Activated naive CD8-positive, alpha-beta T cell treated with anti-CD3 and anti-CD28 coated beads for 36 hours (primary cell): ENCODE results near the gene PAAF1. TPM values are rescaled to one million over a fixed set of nuclear protein-coding genes. Genes with fewer than 3 reads are reported as not detected.
"Not testable (repeated sequence)": the region's sequence is repeated elsewhere in the genome, so short reads cannot be mapped to it uniquely, and the experiment has no call there.

Experiments
- DNase-seq: peaks from one replicate; pipeline ENCODE4 v3.0.0; 2021
- H3K27ac Mint-ChIP-seq: one replicate; pipeline ENCODE4 v1.8.0; 2022; ENCODE audit warnings: mild to moderate bottlenecking, moderate library complexity, mixed read lengths
- H3K27me3 Mint-ChIP-seq: one replicate; pipeline ENCODE4 v1.8.0; 2022; ENCODE audit warnings: mild to moderate bottlenecking, mixed read lengths
- H3K36me3 Mint-ChIP-seq: one replicate; pipeline ENCODE4 v1.8.0; 2021; ENCODE audit warnings: mild to moderate bottlenecking, mixed read lengths
- H3K4me1 Mint-ChIP-seq: one replicate; pipeline ENCODE4 v1.8.0; 2021; ENCODE audit warnings: mixed read lengths
- H3K4me3 Mint-ChIP-seq: one replicate; pipeline ENCODE4 v1.8.0; 2022; ENCODE audit warnings: mild to moderate bottlenecking, moderate library complexity, mixed read lengths
- H3K9me3 Mint-ChIP-seq: one replicate; pipeline ENCODE4 v1.8.0; 2022; ENCODE audit warnings: mixed read lengths
- total RNA-seq, 2 experiments: library from RNA; stranded (reverse); gene quantifications; one replicate each; pipeline ENCODE4 v1.2.3, GENCODE V29; 2021

PAAF1 gene
- total RNA-seq, 2 experiments from 2014 or later = 33.6 to 33.8 TPM

DNA sequence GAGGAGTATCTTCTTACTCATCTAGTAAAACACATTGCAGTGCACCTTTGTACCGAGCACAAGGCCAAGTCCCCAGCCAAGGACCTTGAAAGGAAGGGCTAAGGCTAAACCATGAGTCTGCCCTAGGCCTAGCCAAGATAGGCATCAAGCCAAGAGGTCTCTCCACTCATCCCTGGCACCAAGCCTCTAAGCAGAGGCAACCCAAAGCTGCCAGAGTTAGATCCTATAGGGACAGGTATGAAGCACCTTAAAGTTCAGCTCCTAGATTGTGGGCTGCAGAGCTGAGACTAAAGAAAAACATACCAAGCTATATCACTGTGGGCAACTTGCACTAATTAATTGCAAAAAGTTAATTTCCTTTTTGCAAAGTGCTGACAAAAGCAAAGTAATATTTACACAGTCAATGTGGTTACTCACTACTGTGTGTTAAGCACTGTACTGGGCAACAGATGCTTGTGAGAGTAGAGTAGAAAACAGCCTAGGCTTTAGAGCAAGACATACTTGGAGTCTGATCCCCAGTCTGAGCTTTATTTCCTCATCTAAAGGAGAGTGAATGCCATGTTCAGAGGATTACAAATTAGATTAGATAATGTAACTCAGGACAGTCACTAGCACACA, 7.4 kb upstream of the PAAF1 start:
- no peak for DNase-seq
- H3K4me3 Mint-ChIP-seq = no peak overlapping the region
- peak overlapping the region; percentile 16 for H3K27ac Mint-ChIP-seq
- no peaks in the 10 kb centered on the region for H3K9me3 Mint-ChIP-seq
- H3K4me1 Mint-ChIP-seq = peaks cover 5% of the 10 kb centered on the region
- no peaks in the 10 kb centered on the region for H3K27me3 Mint-ChIP-seq
- H3K36me3 Mint-ChIP-seq = peaks cover 28% of the 10 kb centered on the region

GRCh38 chr11:73870261-73870660, 6.5 kb upstream of the PAAF1 start:
- Mint-ChIP-seq H3K4me3 (no peak overlapping the region), H3K27ac (no peak overlapping the region), H3K36me3 (peaks cover 34% of the 10 kb centered on the region), H3K9me3 (no peaks in the 10 kb centered on the region), H3K27me3 (no peaks in the 10 kb centered on the region), H3K4me1 (peaks cover 13% of the 10 kb centered on the region)
- no peak for DNase-seq

DNA sequence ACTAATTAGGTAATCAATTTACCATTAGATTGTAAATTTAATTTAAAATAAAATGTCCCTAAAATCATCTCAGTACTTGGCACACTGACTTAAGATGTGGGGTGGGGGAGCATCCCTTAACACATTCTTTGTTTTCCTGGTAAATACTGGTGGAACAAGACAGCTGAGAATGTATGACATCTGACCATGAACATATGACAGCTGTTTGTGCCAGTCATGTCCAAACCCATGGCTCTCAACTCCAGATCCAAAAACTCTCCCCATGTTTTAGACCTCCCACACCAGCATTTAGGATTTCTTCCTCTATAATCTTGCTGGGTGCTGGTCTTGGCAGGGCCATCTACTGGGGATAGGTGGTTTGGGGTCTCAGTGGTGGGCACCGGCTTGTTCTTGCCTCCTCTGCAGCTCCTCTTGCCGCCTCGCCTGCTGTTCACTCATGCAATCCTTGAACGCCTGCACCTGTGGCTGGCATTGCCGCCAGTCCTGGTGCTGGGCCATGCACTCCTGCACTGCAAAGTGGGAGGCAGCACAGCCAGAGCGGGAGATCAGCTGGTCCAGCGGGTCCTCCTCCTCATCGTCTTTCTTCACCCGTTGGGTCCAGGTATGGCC, 3.9 kb upstream of the PAAF1 start:
- DNase-seq = no peak
- peaks cover 23% of the 10 kb centered on the region for H3K4me1 Mint-ChIP-seq
- H3K9me3 Mint-ChIP-seq = no peaks in the 10 kb centered on the region
- H3K27me3 Mint-ChIP-seq = no peaks in the 10 kb centered on the region
- H3K27ac Mint-ChIP-seq = no peak overlapping the region
- peaks cover 48% of the 10 kb centered on the region for H3K36me3 Mint-ChIP-seq
- no peak overlapping the region for H3K4me3 Mint-ChIP-seq

- no peaks in the 10 kb centered on the region for H3K27me3 Mint-ChIP-seq
- no peaks in the 10 kb centered on the region for H3K9me3 Mint-ChIP-seq
- peaks cover 48% of the 10 kb centered on the region for H3K36me3 Mint-ChIP-seq
- peak overlapping the region; percentile 99 for H3K27ac Mint-ChIP-seq
- no peak for DNase-seq
- peak overlapping the region; percentile 100 for H3K4me3 Mint-ChIP-seq
- H3K4me1 Mint-ChIP-seq = peaks cover 32% of the 10 kb centered on the region
Measured at GRCh38 chr11:73875380-73875779, 1.4 kb upstream of the PAAF1 start.

DNA sequence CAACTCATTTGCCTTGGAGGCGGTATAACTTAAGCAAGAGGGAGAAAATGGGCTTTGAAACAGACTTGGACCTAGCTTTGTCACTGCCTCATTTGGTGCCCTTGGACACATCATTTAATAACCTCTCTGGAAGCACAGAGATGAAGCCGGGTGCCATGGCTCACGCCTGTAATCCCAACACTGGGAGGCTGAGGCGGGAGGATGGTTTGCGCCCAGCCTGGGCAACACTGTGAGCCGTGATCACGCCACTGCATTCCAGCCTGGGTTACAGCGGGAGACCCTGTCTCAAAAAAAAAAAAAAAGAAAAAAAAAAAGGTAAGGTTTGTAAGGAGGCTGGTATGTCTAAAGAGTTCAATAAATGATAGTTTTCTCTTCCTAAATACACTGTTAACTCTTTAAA, 959 bp upstream of the PAAF1 start:
- peak overlapping the region; percentile 99 for H3K27ac Mint-ChIP-seq
- H3K4me3 Mint-ChIP-seq = peak overlapping the region; percentile 100
- no peak for DNase-seq
- peaks cover 47% of the 10 kb centered on the region for H3K36me3 Mint-ChIP-seq
- H3K27me3 Mint-ChIP-seq = no peaks in the 10 kb centered on the region
- peaks cover 31% of the 10 kb centered on the region for H3K4me1 Mint-ChIP-seq
- H3K9me3 Mint-ChIP-seq = no peaks in the 10 kb centered on the region

GRCh38 chr11:73878771-73879170, 2.0 kb downstream of the PAAF1 start:
- DNase-seq = no peak
- H3K27me3 Mint-ChIP-seq = no peaks in the 10 kb centered on the region
- no peak overlapping the region for H3K27ac Mint-ChIP-seq
- peak overlapping the region; percentile 7 for H3K4me3 Mint-ChIP-seq
- peaks cover 34% of the 10 kb centered on the region for H3K36me3 Mint-ChIP-seq
- H3K4me1 Mint-ChIP-seq = peaks cover 30% of the 10 kb centered on the region
- H3K9me3 Mint-ChIP-seq = no peaks in the 10 kb centered on the region

GRCh38 chr11:73880449-73880848, 3.6 kb downstream of the PAAF1 start:
- DNase-seq, H3K4me3 Mint-ChIP-seq, H3K27me3 Mint-ChIP-seq, H3K9me3 Mint-ChIP-seq, H3K27ac Mint-ChIP-seq: not testable (repeated sequence)
- Mint-ChIP-seq H3K36me3 (peaks cover 23% of the 10 kb centered on the region), H3K4me1 (peaks cover 20% of the 10 kb centered on the region)

- Mint-ChIP-seq H3K36me3 (peaks cover 14% of the 10 kb centered on the region), H3K4me3 (no peak overlapping the region)
- no peak for DNase-seq
Measured at GRCh38 chr11:73883856-73884255, 7.1 kb downstream of the PAAF1 start.

GRCh38 chr11:73888244-73888643, 11.4 kb downstream of the PAAF1 start:
- no peak overlapping the region for H3K27ac Mint-ChIP-seq
- no peaks in the 10 kb centered on the region for H3K9me3 Mint-ChIP-seq
- H3K4me1 Mint-ChIP-seq = peaks cover 5% of the 10 kb centered on the region
- H3K36me3 Mint-ChIP-seq = peaks cover 11% of the 10 kb centered on the region
- H3K4me3 Mint-ChIP-seq = no peak overlapping the region
- H3K27me3 Mint-ChIP-seq = no peaks in the 10 kb centered on the region
- DNase-seq = no peak

More at GRCh38 chr11:73883856-73884255, 7.1 kb downstream of the PAAF1 start:
- Mint-ChIP-seq H3K9me3 (no peaks in the 10 kb centered on the region), H3K27ac (no peak overlapping the region), H3K4me1 (peaks cover 8% of the 10 kb centered on the region), H3K27me3 (no peaks in the 10 kb centered on the region)

GRCh38 chr11:73889019-73889418, 12.2 kb downstream of the PAAF1 start:
- Mint-ChIP-seq H3K27me3 (no peaks in the 10 kb centered on the region), H3K27ac (no peak overlapping the region), H3K4me3 (no peak overlapping the region), H3K4me1 (peaks cover 3% of the 10 kb centered on the region), H3K9me3 (no peaks in the 10 kb centered on the region), H3K36me3 (peaks cover 7% of the 10 kb centered on the region)
- no peak for DNase-seq

DNA sequence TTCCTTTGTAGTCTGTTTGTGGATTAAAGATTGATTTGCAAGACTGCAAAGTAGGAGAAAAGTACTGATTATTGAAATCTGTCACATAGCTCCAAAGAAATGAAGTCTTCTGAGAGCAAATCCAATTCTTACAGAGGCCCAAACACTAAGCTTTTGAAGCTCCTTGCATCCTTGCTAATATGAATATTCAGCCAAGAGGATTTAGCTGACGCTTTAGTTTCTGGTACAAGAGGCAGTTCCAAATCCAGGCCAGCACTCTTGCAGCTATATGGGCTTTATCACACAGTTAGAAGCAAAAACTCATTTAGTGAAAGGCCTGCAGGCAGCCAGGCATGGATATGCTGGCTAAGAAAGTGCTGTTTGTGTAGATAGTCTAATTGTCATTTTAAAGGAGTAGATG, 12.7 kb downstream of the PAAF1 start:
- Mint-ChIP-seq H3K27ac (no peak overlapping the region), H3K4me1 (peaks cover 3% of the 10 kb centered on the region), H3K9me3 (no peaks in the 10 kb centered on the region), H3K4me3 (no peak overlapping the region), H3K27me3 (no peaks in the 10 kb centered on the region), H3K36me3 (peaks cover 7% of the 10 kb centered on the region)
- no peak for DNase-seq

DNA sequence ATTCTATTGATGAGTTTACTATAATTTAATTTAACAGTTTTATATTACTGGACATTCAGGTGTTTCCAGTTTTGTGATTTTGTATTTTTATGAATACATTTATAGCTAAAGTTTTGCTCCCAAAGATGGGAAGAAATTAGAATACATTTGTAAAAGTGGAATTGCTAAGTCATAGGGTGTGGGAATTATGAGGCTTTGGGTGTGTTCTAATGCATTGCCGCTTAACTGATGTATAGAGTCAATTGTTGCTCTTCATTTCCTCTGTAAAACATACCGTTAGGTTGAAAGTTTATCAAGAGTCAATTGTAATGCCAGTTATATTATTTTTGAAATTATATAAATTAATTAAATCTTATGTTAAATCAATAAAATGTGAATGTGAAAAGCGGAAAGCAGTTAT, 16.2 kb downstream of the PAAF1 start:
- H3K27ac Mint-ChIP-seq = no peak overlapping the region
- H3K27me3 Mint-ChIP-seq = no peaks in the 10 kb centered on the region
- H3K9me3 Mint-ChIP-seq = no peaks in the 10 kb centered on the region
- no peak overlapping the region for H3K4me3 Mint-ChIP-seq
- DNase-seq = no peak
- H3K4me1 Mint-ChIP-seq = peaks cover 2% of the 10 kb centered on the region
- H3K36me3 Mint-ChIP-seq = peaks cover 4% of the 10 kb centered on the region

DNA sequence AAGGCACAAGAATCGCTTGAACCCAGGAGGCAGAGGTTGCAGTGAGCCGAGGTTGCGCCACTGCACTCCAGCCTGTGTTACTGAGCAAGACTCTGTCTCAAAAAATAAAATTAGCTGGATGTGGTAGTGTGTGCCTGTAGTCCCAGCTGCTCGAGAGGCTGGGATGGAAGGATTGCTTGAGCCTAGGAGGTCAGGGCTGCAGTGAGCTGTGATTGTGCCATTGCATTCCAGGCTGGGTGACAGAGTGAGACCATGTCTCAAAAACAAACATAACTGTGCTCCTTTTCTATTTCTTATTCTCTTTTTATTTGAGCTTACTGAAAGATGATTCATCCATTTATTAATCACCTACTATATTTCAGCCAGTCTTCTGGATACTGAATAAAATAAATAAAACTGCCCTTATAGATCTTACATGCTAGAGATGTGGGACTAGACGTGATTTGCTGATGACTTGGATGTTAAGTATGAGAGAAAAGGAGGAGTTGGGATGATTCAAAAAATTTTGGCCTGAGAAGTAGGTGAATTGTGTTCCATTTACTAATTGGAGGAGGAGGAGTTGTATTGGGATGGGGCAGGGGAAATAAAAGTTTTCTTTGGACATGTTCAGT, 18.0 kb downstream of the PAAF1 start:
- H3K27me3 Mint-ChIP-seq = no peaks in the 10 kb centered on the region
- DNase-seq = no peak
- H3K4me3 Mint-ChIP-seq = no peak overlapping the region
- H3K9me3 Mint-ChIP-seq = no peaks in the 10 kb centered on the region
- H3K36me3 Mint-ChIP-seq = peaks cover 5% of the 10 kb centered on the region
- no peaks in the 10 kb centered on the region for H3K4me1 Mint-ChIP-seq
- H3K27ac Mint-ChIP-seq = no peak overlapping the region

- DNase-seq = no peak
- H3K36me3 Mint-ChIP-seq = peaks cover 8% of the 10 kb centered on the region
- no peak overlapping the region for H3K4me3 Mint-ChIP-seq
- no peaks in the 10 kb centered on the region for H3K4me1 Mint-ChIP-seq
- no peak overlapping the region for H3K27ac Mint-ChIP-seq
- H3K9me3 Mint-ChIP-seq = no peaks in the 10 kb centered on the region
- no peaks in the 10 kb centered on the region for H3K27me3 Mint-ChIP-seq
Measured at GRCh38 chr11:73902303-73902702, 25.5 kb downstream of the PAAF1 start.

GRCh38 chr11:73907191-73907590, 30.4 kb downstream of the PAAF1 start:
- DNase-seq = no peak
- Mint-ChIP-seq H3K4me3 (no peak overlapping the region), H3K4me1 (no peaks in the 10 kb centered on the region), H3K36me3 (peaks cover 9% of the 10 kb centered on the region), H3K27me3 (no peaks in the 10 kb centered on the region), H3K9me3 (no peaks in the 10 kb centered on the region), H3K27ac (no peak overlapping the region)

DNA sequence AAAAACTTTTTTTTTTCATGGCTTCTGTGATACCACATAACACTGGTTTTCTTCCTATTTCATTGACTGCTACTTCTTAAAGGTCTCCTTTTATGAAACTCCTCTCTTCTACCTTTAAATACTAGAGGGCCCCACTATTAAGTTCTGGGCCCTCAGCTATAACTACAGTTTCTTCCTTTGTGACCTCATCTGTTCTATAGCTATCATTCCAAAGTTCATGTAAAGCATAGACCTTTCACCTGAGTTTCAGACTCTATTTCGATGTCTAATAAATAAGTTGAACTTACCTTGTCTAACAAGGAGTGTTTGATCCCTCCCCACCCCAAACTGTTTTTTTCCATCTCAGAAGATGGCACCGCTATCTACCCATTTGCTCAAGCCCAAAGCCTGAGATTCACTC, 35.2 kb downstream of the PAAF1 start:
- H3K9me3 Mint-ChIP-seq = no peaks in the 10 kb centered on the region
- no peak overlapping the region for H3K27ac Mint-ChIP-seq
- no peak for DNase-seq
- no peaks in the 10 kb centered on the region for H3K27me3 Mint-ChIP-seq
- no peak overlapping the region for H3K4me3 Mint-ChIP-seq
- peaks cover 11% of the 10 kb centered on the region for H3K36me3 Mint-ChIP-seq
- peaks cover 3% of the 10 kb centered on the region for H3K4me1 Mint-ChIP-seq
